H9 (cell line): ENCODE data around the gene PTGES3L. TPM values are rescaled to one million over a fixed set of nuclear protein-coding genes. Genes with fewer than 3 reads are reported as not detected.

ENCODE experiments used
- DNase-seq: peaks from one replicate; pipeline ENCODE4 v3.0.0-alpha.2; 2017
- H2AFZ ChIP-seq: one replicate; pipeline ENCODE4 v1.6.1; 2013; ENCODE audit warnings: mild to moderate bottlenecking, low read length, control low read depth, moderate library complexity
- H2AK5ac ChIP-seq: 2 replicates; pipeline ENCODE4 v1.6.1; 2013; ENCODE audit warnings: low read length, control low read depth, mixed read lengths; ENCODE audit not compliant: insufficient read length
- H2BK120ac ChIP-seq: one replicate; pipeline ENCODE4 v1.6.1; 2013; ENCODE audit warnings: low read depth, mild to moderate bottlenecking, low read length, control low read depth, inconsistent platforms; ENCODE audit not compliant: poor library complexity, severe bottlenecking
- H2BK12ac ChIP-seq: 2 replicates; pipeline ENCODE4 v1.6.1; 2013; ENCODE audit warnings: low read length, control low read depth, mixed read lengths, low read depth; ENCODE audit not compliant: insufficient read length
- H2BK15ac ChIP-seq: 2 replicates; pipeline ENCODE4 v1.6.1; 2013; ENCODE audit warnings: low read depth, low read length, control low read depth
- H2BK20ac ChIP-seq: one replicate; pipeline ENCODE4 v1.6.1; 2013; ENCODE audit warnings: low read depth, mild to moderate bottlenecking, low read length, control low read depth, inconsistent platforms; ENCODE audit not compliant: poor library complexity, severe bottlenecking
- H2BK5ac ChIP-seq: 2 replicates; pipeline ENCODE4 v1.6.1; 2013; ENCODE audit warnings: low read length, control low read depth, mixed read lengths; ENCODE audit not compliant: insufficient read length
- H3K14ac ChIP-seq: 2 replicates; pipeline ENCODE4 v1.6.1; 2013; ENCODE audit warnings: low read length, control low read depth; ENCODE audit not compliant: insufficient read depth
- H3K18ac ChIP-seq: 2 replicates; pipeline ENCODE4 v1.6.1; 2013; ENCODE audit warnings: low read depth, mild to moderate bottlenecking, mixed read lengths, low read length, control low read depth; ENCODE audit not compliant: insufficient read length
- H3K23ac ChIP-seq: 2 replicates; pipeline ENCODE4 v1.6.1; 2013; ENCODE audit warnings: low read length, control low read depth, mixed read lengths, low read depth; ENCODE audit not compliant: insufficient read length
- H3K23me2 ChIP-seq: 2 replicates; pipeline ENCODE4 v1.6.1; 2013; ENCODE audit warnings: low read depth, mild to moderate bottlenecking, mixed read lengths, low read length, control low read depth; ENCODE audit not compliant: insufficient read length, poor library complexity, severe bottlenecking
- H3K27ac ChIP-seq: 2 replicates; pipeline ENCODE4 v1.5.1; 2013; ENCODE audit warnings: low read length, control low read depth, mixed read lengths, low read depth; ENCODE audit not compliant: insufficient read length
- H3K27me3 ChIP-seq: 2 replicates; pipeline ENCODE4 v1.6.1; 2013; ENCODE audit warnings: low read length, control low read depth, inconsistent platforms; ENCODE audit not compliant: insufficient read depth
- H3K4ac ChIP-seq: 2 replicates; pipeline ENCODE4 v1.6.1; 2013; ENCODE audit warnings: low read depth, mild to moderate bottlenecking, control low read depth, inconsistent platforms, low read length, moderate library complexity
- H3K4me1 ChIP-seq: 2 replicates; pipeline ENCODE4 v1.6.1; 2013; ENCODE audit warnings: low read length, control low read depth, inconsistent platforms; ENCODE audit not compliant: insufficient read depth
- H3K4me2 ChIP-seq: 2 replicates; pipeline ENCODE4 v1.6.1; 2013; ENCODE audit warnings: low read length, control low read depth, mixed read lengths; ENCODE audit not compliant: insufficient read length, insufficient read depth
- H3K56ac ChIP-seq: 2 replicates; pipeline ENCODE4 v1.6.1; 2013; ENCODE audit warnings: low read depth, mild to moderate bottlenecking, mixed read lengths, low read length, control low read depth; ENCODE audit not compliant: insufficient read length
- H3K79me1 ChIP-seq: 2 replicates; pipeline ENCODE4 v1.6.1; 2013; ENCODE audit warnings: low read depth, mild to moderate bottlenecking, moderate library complexity, low read length, control low read depth, inconsistent platforms; ENCODE audit not compliant: insufficient read depth, poor library complexity, severe bottlenecking
- H3K79me2 ChIP-seq: 2 replicates; pipeline ENCODE4 v1.6.1; 2013; ENCODE audit warnings: low read length, control low read depth, inconsistent platforms; ENCODE audit not compliant: insufficient read depth
- H3K9ac ChIP-seq: 2 replicates; pipeline ENCODE4 v1.6.1; 2013; ENCODE audit warnings: low read length, control low read depth, mixed read lengths; ENCODE audit not compliant: insufficient read length; ENCODE audit errors: extremely low read depth
- H3K9me3 ChIP-seq: one replicate; pipeline ENCODE4 v1.6.1; 2013; ENCODE audit warnings: low read depth, low read length, inconsistent platforms; ENCODE audit not compliant: control insufficient read depth
- H3T11ph ChIP-seq: one replicate; pipeline ENCODE4 v1.6.1; 2013; ENCODE audit warnings: mild to moderate bottlenecking, low read length, control low read depth, inconsistent platforms
- H4K20me1 ChIP-seq: one replicate; pipeline ENCODE4 v1.6.1; 2013; ENCODE audit not compliant: control insufficient read depth, insufficient read length, insufficient read depth
- H4K5ac ChIP-seq: 2 replicates; pipeline ENCODE4 v1.6.1; 2013; ENCODE audit warnings: low read depth, mild to moderate bottlenecking, mixed read lengths, low read length, control low read depth; ENCODE audit not compliant: insufficient read length
- H4K8ac ChIP-seq: replicated peaks from 2 replicates; pipeline ENCODE4 v1.6.1; 2013; ENCODE audit warnings: low read length, control low read depth, mixed read lengths, low read depth; ENCODE audit not compliant: insufficient read length
- H4K91ac ChIP-seq: 2 replicates; pipeline ENCODE4 v1.6.1; 2013; ENCODE audit warnings: low read depth, mild to moderate bottlenecking, moderate library complexity, mixed read lengths, low read length, control low read depth; ENCODE audit not compliant: insufficient read length
- H3K27ac Mint-ChIP-seq, 3 experiments: 2 replicates in 2 of 3; 3 replicates in 1 of 3; pipeline ENCODE4 v1.8.0; 2020 to 2021; ENCODE audit warnings: mixed read lengths in 3 of 3, mild to moderate bottlenecking in 1 of 3, moderate library complexity in 1 of 3
- H3K27me3 Mint-ChIP-seq: 2 replicates; pipeline ENCODE4 v1.8.0; 2021; ENCODE audit warnings: low read depth, mild to moderate bottlenecking, moderate library complexity, mixed read lengths
- H3K36me3 Mint-ChIP-seq, 3 experiments: 2 replicates in 2 of 3; 3 replicates in 1 of 3; pipeline ENCODE4 v1.8.0; 2020 to 2021; ENCODE audit warnings: low read depth in 3 of 3, mixed read lengths in 3 of 3; ENCODE audit not compliant: insufficient read depth in 1 of 3
- H3K4me1 Mint-ChIP-seq, 2 experiments: 2 replicates each; pipeline ENCODE4 v1.8.0; 2020; ENCODE audit warnings: mixed read lengths in 2 of 2
- H3K4me3 Mint-ChIP-seq, 2 experiments: 2 replicates in 1 of 2; 3 replicates in 1 of 2; pipeline ENCODE4 v1.8.0; 2020 to 2021; ENCODE audit warnings: mild to moderate bottlenecking in 2 of 2, mixed read lengths in 2 of 2, moderate library complexity in 1 of 2
- H3K9me3 Mint-ChIP-seq, 2 experiments: 2 replicates in 1 of 2; 3 replicates in 1 of 2; pipeline ENCODE4 v1.8.0; 2020; ENCODE audit warnings: mild to moderate bottlenecking in 2 of 2, mixed read lengths in 2 of 2, moderate library complexity in 1 of 2
- WGBS: extraction: QIAGEN DNeasy Blood & Tissue Kit; methylation state at CpG from one replicate; pipeline ENCODE4 v1.1.7; 2013; ENCODE audit warnings: missing lambda C conversion rate, low lambda C conversion rate, mixed read lengths; ENCODE audit not compliant: insufficient read length; ENCODE audit errors: extremely low coverage; 5-methylcytosine and 5-hydroxymethylcytosine counted together
- total RNA-seq: library from RNA; stranded (reverse); gene quantifications from 2 replicates; pipeline ENCODE4 v1.2.1, GENCODE V29; 2021
- TF ChIP-seq, protein P1 (sequence below): fragments of 200-600 bp; sonication (generic); conservative IDR thresholded peaks from 3 replicates; pipeline ENCODE4 v1.8.0; 2021; ENCODE audit warnings: antibody characterized with exemption, mild to moderate bottlenecking

PTGES3L gene
- total RNA-seq, 1 experiment from 2014 or later: 4.2 TPM

DNA sequence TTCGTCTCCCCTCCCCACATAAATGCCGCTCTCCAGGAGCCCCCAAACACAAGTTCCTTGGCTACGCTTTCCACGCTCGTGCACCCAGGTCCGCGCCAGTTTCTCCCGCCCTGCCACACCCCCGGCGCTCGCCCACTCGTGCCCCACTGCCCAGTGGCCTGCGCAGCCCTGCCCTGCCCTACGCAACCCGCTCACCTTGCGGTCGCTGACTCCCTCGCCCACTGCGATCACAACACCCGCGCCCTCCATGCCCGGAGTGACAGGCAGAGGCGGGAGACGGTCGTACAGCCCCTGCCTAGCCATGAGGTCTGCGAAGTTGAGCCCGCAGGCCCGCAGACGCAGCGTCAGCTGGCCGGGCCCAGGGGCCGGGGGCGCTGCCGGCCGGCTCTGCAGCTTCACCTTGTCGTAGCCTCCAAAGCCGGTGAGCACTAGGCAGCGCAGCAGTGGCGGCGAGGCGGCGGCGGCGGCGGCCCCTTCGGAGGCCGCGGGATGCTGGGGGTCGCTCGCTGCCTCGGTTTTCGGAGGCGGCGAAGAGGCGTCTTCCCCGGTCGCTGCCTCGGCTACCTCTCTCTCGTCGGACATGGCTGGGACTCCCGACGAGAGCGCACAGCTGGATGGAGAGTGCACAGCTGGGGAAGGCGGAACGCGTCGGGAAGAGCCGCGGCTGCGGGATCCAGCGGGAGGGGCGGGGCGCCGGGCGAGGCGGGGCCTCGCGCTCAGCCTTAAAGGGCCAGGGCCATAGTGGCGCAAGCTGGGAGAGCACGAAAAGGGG, 42.0 kb upstream of the PTGES3L start, which contains the start of gene VAT1:
Gene VAT1 (minus strand): TSS at position 645 of the 772 bp plus-strand sequence. CDS start 63 bp downstream, at position 582.
- no peak within 1 kb of the TSS for H2AK5ac ChIP-seq
- WGBS: no CpG with 5 or more reads among the region's 80 CpGs
- H3K27ac Mint-ChIP-seq: peak within 1 kb of the TSS; percentile 70 to 97 (median 95); a peak in 5 of 7 replicates

More for the DNA sequence above, 42.0 kb upstream of the PTGES3L start, which contains the start of gene VAT1:
- Histone ChIP-seq H4K5ac (no peak within 1 kb of the TSS), H3K79me2 (no peaks in the 10 kb centered on the region; the same call in 1 of the 2 replicates), H3K4me2 (peak within 1 kb of the TSS; percentile 63), H3K56ac (no peak within 1 kb of the TSS), H3K4ac (no peak within 1 kb of the TSS), H3K4me1 (peaks cover 7% of the 10 kb centered on the region), H3K27ac (no peak within 1 kb of the TSS), H3K14ac (peak within 1 kb of the TSS; percentile 87), H2BK15ac (no peak within 1 kb of the TSS), H2AFZ (no peak within 1 kb of the TSS), H3K27me3 (no peaks in the 10 kb centered on the region), H3K9ac (peak within 1 kb of the TSS; percentile 76), H2BK120ac (no peak within 1 kb of the TSS), H4K8ac (no peak within 1 kb of the TSS), H3T11ph (no peak within 1 kb of the TSS), H4K91ac (no peak within 1 kb of the TSS), H2BK12ac (no peak within 1 kb of the TSS), H4K20me1 (no peaks in the 10 kb centered on the region), H3K23me2 (peaks cover 16% of the 10 kb centered on the region), H3K9me3 (no peaks in the 10 kb centered on the region), H2BK20ac (no peak within 1 kb of the TSS), H3K23ac (no peak within 1 kb of the TSS), H3K79me1 (no peaks in the 10 kb centered on the region), H3K18ac (peak within 1 kb of the TSS; percentile 32), H2BK5ac (peak within 1 kb of the TSS; percentile 5)
- Mint-ChIP-seq H3K27me3 (no peaks in the 10 kb centered on the region), H3K4me1 (peaks cover 19 to 42% of the 10 kb centered on the region in 2 experiments), H3K4me3 (peak within 1 kb of the TSS; percentile 97 to 98), H3K36me3 (peaks cover 8 to 27% (median 24%) of the 10 kb centered on the region in 3 experiments; a peak in 6 of 7 replicates), H3K9me3 (no peaks in the 10 kb centered on the region)
- DNase-seq: peak; percentile 94
- TF ChIP-seq, protein P1, sequence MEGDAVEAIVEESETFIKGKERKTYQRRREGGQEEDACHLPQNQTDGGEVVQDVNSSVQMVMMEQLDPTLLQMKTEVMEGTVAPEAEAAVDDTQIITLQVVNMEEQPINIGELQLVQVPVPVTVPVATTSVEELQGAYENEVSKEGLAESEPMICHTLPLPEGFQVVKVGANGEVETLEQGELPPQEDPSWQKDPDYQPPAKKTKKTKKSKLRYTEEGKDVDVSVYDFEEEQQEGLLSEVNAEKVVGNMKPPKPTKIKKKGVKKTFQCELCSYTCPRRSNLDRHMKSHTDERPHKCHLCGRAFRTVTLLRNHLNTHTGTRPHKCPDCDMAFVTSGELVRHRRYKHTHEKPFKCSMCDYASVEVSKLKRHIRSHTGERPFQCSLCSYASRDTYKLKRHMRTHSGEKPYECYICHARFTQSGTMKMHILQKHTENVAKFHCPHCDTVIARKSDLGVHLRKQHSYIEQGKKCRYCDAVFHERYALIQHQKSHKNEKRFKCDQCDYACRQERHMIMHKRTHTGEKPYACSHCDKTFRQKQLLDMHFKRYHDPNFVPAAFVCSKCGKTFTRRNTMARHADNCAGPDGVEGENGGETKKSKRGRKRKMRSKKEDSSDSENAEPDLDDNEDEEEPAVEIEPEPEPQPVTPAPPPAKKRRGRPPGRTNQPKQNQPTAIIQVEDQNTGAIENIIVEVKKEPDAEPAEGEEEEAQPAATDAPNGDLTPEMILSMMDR: peak; percentile 24; the same call in 2 of the 3 replicates
